ENCODE results near the gene ARHGAP24. TPM values are rescaled to one million over a fixed set of nuclear protein-coding genes. Genes with fewer than 3 reads are reported as not detected.

The ARHGAP24 gene
- total and polyA plus RNA-seq, 2 of the 13 experiments (the other 11 are each of a cell fraction or from before 2014, with no cell fraction given) = 0.07 to 0.55 TPM

DNA sequence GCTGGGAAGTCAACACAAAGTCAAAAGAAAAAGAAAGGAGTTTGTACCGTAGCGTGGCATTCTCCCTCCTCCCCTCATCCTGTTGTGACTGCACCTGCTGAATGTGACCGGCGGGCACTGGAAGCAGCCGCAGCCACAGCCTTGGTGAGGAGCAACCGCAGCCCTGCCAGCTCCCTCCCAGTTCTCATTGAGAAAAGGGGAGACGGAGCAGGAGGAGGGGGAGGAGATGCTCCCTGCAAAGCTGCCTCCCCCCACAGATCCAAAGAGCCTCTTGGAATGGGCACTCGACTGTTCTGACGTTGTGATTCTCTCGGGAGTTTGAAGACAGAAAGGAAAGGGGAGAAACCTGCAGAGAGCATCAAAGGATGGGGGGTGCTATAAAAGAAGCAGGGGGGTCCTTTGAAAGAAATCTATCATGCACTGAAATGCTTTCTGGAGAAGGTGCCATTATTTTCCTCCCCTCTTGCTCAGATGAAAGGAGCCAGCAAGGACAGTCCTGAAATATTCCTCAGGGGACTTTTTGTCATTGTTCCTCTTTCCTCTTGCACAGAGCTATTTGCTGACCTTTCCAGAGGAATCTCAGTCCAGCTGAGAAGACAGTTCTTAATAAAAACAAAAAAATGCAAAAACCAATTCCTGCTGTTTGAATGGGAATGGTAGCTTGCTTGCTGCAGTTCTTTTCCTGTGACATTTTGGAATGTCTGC lies 455.2 kb downstream of the ARHGAP24 start:
- TF ChIP-seq, protein P1, sequence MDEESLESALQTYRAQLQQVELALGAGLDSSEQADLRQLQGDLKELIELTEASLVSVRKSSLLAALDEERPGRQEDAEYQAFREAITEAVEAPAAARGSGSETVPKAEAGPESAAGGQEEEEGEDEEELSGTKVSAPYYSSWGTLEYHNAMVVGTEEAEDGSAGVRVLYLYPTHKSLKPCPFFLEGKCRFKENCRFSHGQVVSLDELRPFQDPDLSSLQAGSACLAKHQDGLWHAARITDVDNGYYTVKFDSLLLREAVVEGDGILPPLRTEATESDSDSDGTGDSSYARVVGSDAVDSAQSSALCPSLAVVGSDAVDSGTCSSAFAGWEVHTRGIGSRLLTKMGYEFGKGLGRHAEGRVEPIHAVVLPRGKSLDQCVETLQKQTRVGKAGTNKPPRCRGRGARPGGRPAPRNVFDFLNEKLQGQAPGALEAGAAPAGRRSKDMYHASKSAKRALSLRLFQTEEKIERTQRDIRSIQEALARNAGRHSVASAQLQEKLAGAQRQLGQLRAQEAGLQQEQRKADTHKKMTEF (CRISPR knock-in tag; IDR thresholded peaks at IDR 0.05) = no peak
- no peak for TF ChIP-seq NCOR1 (IDR thresholded peaks at IDR 0.05; ENCODE audit: borderline replicate concordance, low read length)
- TF ChIP-seq, protein P2, sequence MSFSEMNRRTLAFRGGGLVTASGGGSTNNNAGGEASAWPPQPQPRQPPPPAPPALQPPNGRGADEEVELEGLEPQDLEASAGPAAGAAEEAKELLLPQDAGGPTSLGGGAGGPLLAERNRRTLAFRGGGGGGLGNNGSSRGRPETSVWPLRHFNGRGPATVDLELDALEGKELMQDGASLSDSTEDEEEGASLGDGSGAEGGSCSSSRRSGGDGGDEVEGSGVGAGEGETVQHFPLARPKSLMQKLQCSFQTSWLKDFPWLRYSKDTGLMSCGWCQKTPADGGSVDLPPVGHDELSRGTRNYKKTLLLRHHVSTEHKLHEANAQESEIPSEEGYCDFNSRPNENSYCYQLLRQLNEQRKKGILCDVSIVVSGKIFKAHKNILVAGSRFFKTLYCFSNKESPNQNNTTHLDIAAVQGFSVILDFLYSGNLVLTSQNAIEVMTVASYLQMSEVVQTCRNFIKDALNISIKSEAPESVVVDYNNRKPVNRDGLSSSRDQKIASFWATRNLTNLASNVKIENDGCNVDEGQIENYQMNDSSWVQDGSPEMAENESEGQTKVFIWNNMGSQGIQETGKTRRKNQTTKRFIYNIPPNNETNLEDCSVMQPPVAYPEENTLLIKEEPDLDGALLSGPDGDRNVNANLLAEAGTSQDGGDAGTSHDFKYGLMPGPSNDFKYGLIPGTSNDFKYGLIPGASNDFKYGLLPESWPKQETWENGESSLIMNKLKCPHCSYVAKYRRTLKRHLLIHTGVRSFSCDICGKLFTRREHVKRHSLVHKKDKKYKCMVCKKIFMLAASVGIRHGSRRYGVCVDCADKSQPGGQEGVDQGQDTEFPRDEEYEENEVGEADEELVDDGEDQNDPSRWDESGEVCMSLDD (CRISPR knock-in tag; IDR thresholded peaks at IDR 0.05; ENCODE audit: borderline replicate concordance) = no peak
- peak; percentile 76; the same call in 1 of the 2 replicates for TF ChIP-seq ZNF263 (CRISPR knock-in tag; IDR thresholded peaks at IDR 0.05)
- TF ChIP-seq, protein P3, sequence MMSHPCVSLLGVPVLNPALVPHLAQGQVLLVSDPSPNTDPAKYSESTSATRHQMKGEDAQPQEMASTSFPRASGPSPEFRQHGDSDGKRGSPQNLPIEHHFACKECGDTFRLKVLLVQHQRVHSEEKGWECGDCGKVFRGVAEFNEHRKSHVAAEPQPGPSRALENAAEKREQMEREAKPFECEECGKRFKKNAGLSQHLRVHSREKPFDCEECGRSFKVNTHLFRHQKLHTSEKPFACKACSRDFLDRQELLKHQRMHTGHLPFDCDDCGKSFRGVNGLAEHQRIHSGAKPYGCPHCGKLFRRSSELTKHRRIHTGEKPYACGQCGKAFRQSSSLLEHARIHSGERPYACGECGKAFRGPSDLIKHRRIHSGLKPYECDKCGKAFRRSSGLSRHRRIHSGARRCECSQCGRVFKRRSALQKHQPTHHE (CRISPR knock-in tag; IDR thresholded peaks at IDR 0.05; ENCODE audit: borderline replicate concordance) = no peak
- BruUV-seq (replicated peaks) = no TSS peak
- FAIRE-seq (no peak), DNase-seq (ENCODE audit: low spot score) (peak; percentile 7), ATAC-seq (peak; percentile 89)
- Histone ChIP-seq H3K9me3 (ENCODE audit: low read length) (no peaks in the 10 kb centered on the region), H3K79me2 (ENCODE audit: insufficient read depth, low read length) (no peaks in the 10 kb centered on the region), H3K4me1 (ENCODE audit: insufficient read depth, low read length) (peaks cover 25% of the 10 kb centered on the region), H3K4me2 (ENCODE audit: low read depth, low read length) (peak overlapping the region; percentile 77), H4K20me1 (ENCODE audit: insufficient read depth, low read length) (no peaks in the 10 kb centered on the region), H3K36me3 (replicated peaks in 1 of 2; ENCODE audit: control insufficient read depth in 1 of 2, insufficient read depth in 2 of 2, low read length in 2 of 2) (no peaks in the 10 kb centered on the region), H3K4me3 (replicated peaks in 1 of 3; ENCODE audit: insufficient read depth in 1 of 3, low read depth in 2 of 3, low read length in 3 of 3) (peak overlapping the region; percentile 18 to 50 (median 31)), H3K27ac (ENCODE audit: extremely low read length, insufficient read depth, low read length) (no peak overlapping the region), H3K27me3 (ENCODE audit: control insufficient read depth in 1 of 2, insufficient read depth in 2 of 2, low read length in 2 of 2) (no peaks in the 10 kb centered on the region; a peak in 2 of 5 replicates), H3K9ac (ENCODE audit: insufficient read depth, low read depth, low read length) (no peak overlapping the region), H2AFZ (ENCODE audit: low read length) (no peak overlapping the region)
- CTCF ChIA-PET (ENCODE audit: low intra/inter-chr PET ratio, low total read pairs) = no interaction called here
- POLR2A ChIA-PET = no interaction called here
- intact Hi-C loops (cut with micrococcal nuclease; ENCODE audit: unreplicated experiment) (no loop called here), in situ Hi-C loops (cut with HindIII; ENCODE audit: extremely low pct_ligation_motif_present, low pct_unique_long_range_greater_than_20kb) (no loop called here)
- WGBS (ENCODE audit: low lambda C conversion rate) = 0% methylated on average over 8 of the region's 10 CpGs

Measured in HepG2 (cell line).